ENCODE measurements around the gene UXS1. TPM values are rescaled to one million over a fixed set of nuclear protein-coding genes. Genes with fewer than 3 reads are reported as not detected.
"Not testable (repeated sequence)": the region's sequence is repeated elsewhere in the genome, so short reads cannot be mapped to it uniquely, and the experiment has no call there.

The UXS1 gene
- total RNA-seq, 2 experiments from 2014 or later, result 47.4 to 47.8 TPM

- Mint-ChIP-seq H3K27ac (peak overlapping the region; percentile 90), H3K4me3 (peak overlapping the region; percentile 70), H3K4me1 (ENCODE audit: low read depth) (peaks cover 57% of the 10 kb centered on the region), H3K27me3 (no peaks in the 10 kb centered on the region), H3K9me3 (no peaks in the 10 kb centered on the region), H3K36me3 (ENCODE audit: low read depth) (peaks cover 51% of the 10 kb centered on the region)
- POLR2A ChIA-PET, result interaction anchor here (3.0 kb wide), 1 partner anchor 21 kb away, joined by 13 read pairs; no protein-coding TSS in a partner anchor
- ATAC-seq (no peak), DNase-seq (no peak)
- no peak for TF ChIP-seq CTCF (IDR thresholded peaks at IDR 0.05)
- CTCF ChIA-PET, result interaction anchor here (1.3 to 1.8 kb wide), 5 partner anchors 9 to 54 kb away, joined by 3 to 7 read pairs (median 4); no protein-coding TSS in a partner anchor
- intact Hi-C loops (cut with micrococcal nuclease), result no loop called here
These were observed 54.7 kb downstream of the UXS1 start for GRCh38 chr2:106139238-106139935.

DNA sequence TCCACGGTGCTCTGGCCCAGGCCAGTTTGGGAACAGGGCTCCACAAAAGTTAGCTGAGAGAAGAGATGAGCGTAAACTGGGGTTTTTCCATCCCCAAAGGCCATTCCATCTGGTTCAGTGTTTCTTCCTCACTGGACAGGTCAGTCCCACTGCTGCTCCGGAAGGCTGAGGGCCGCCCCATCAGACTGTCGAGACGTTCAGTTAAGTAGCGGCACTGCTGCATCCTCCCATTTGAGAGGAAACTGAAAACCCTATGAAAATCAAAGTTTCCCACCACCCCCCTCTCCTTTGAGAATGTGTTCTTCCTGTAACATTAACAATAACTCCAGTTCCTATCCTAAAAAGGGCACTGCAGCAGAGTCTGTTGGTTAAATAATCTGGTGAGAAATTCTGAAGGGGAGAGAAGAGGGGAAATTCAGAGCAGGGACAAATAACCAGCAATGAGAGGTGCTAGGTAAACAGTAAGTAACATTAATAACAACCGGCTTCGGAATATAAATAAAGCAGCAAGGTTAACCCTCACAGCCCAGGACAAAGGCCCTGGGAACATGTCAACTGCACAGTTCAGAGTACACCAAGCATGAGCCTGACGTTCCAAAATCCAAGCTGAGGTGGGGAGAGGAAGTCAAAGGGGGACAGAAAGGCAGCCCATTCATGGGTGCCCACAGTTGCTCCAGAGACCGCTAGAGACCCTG lies 55.4 kb downstream of the UXS1 start:
- ATAC-seq (peak; percentile 26), DNase-seq (peak; percentile 33)
- H3K9me3 Mint-ChIP-seq, result no peaks in the 10 kb centered on the region
- H3K36me3 Mint-ChIP-seq (ENCODE audit: low read depth), result peaks cover 45% of the 10 kb centered on the region
- no peaks in the 10 kb centered on the region for H3K27me3 Mint-ChIP-seq
- H3K4me1 Mint-ChIP-seq (ENCODE audit: low read depth), result peaks cover 51% of the 10 kb centered on the region
- TF ChIP-seq CTCF (IDR thresholded peaks at IDR 0.05), result no peak
- H3K4me3 Mint-ChIP-seq, result peak overlapping the region; percentile 70
- intact Hi-C loops (cut with micrococcal nuclease), result no loop called here
- peak overlapping the region; percentile 90 for H3K27ac Mint-ChIP-seq
- CTCF ChIA-PET, result interaction anchor here (1.3 to 1.8 kb wide), 6 partner anchors 10 to 54 kb away, joined by 3 to 7 read pairs (median 4); no protein-coding TSS in a partner anchor
- POLR2A ChIA-PET, result interaction anchor here (3.0 kb wide), 1 partner anchor 22 kb away, joined by 13 read pairs; no protein-coding TSS in a partner anchor

GRCh38 chr2:106137731-106138521 lies 56.2 kb downstream of the UXS1 start:
- Mint-ChIP-seq H3K36me3 (ENCODE audit: low read depth) (peaks cover 39% of the 10 kb centered on the region), H3K4me1 (ENCODE audit: low read depth) (peaks cover 45% of the 10 kb centered on the region), H3K4me3 (peak overlapping the region; percentile 70), H3K27ac (peak overlapping the region; percentile 90), H3K27me3 (no peaks in the 10 kb centered on the region), H3K9me3 (no peaks in the 10 kb centered on the region)
- peak; percentile 46 for ATAC-seq
- POLR2A ChIA-PET, result interaction anchor here (3.0 kb wide), 1 partner anchor 23 kb away, joined by 13 read pairs; no protein-coding TSS in a partner anchor
- CTCF ChIA-PET, result interaction anchor here (1.4 to 1.8 kb wide), 5 partner anchors 10 to 55 kb away, joined by 3 to 7 read pairs (median 4); no protein-coding TSS in a partner anchor
- TF ChIP-seq CTCF (IDR thresholded peaks at IDR 0.05), result no peak
- peak; percentile 28 for DNase-seq
- intact Hi-C loops (cut with micrococcal nuclease), result no loop called here

DNA sequence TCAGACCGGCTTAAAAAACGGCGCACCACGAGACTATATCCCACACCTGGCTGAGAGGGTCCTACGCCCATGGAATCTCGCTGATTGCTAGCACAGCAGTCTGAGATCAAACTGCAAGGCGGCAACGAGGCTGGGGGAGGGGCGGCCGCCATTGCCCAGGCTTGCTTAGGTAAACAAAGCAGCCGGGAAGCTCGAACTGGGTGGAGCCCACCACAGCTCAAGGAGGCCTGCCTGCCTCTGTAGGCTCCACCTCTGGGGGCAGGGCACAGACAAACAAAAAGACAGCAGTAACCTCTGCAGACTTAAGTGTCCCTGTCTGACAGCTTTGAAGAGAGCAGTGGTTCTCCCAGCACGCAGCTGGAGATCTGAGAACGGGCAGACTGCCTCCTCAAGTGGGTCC lies 62.9 kb downstream of the UXS1 start:
- H3K9me3 Mint-ChIP-seq; H3K27me3 Mint-ChIP-seq; ATAC-seq; intact Hi-C loops (cut with micrococcal nuclease); DNase-seq; CTCF ChIA-PET; POLR2A ChIA-PET; H3K4me3 Mint-ChIP-seq; H3K27ac Mint-ChIP-seq: not testable (repeated sequence)
- H3K4me1 Mint-ChIP-seq (ENCODE audit: low read depth), result peaks cover 27% of the 10 kb centered on the region
- peaks cover 26% of the 10 kb centered on the region for H3K36me3 Mint-ChIP-seq (ENCODE audit: low read depth)

- ChIA-PET POLR2A (no interaction called here), CTCF (no interaction called here)
- Mint-ChIP-seq H3K36me3 (ENCODE audit: low read depth) (peaks cover 29% of the 10 kb centered on the region), H3K4me1 (ENCODE audit: low read depth) (peaks cover 27% of the 10 kb centered on the region), H3K4me3 (no peak overlapping the region), H3K27ac (no peak overlapping the region), H3K27me3 (no peaks in the 10 kb centered on the region), H3K9me3 (no peaks in the 10 kb centered on the region)
- TF ChIP-seq CTCF (IDR thresholded peaks at IDR 0.05), result no peak
- ATAC-seq (no peak), DNase-seq (no peak)
- intact Hi-C loops (cut with micrococcal nuclease), result no loop called here
These were observed 63.7 kb downstream of the UXS1 start for GRCh38 chr2:106130251-106130998.
